ENCODE results near the gene TAF1C. TPM values are rescaled to one million over a fixed set of nuclear protein-coding genes. Genes with fewer than 3 reads are reported as not detected.

TAF1C gene
- total and polyA plus RNA-seq, 2 experiments from 2014 or later: 37.2 to 57.4 TPM

- ATAC-seq: peak; percentile 14
- DNase-seq (ENCODE audit: low spot score): no peak
- peaks cover 20% of the 10 kb centered on the region for H3K36me3 Mint-ChIP-seq (ENCODE audit: low read depth)
These were observed 10.4 kb downstream of the TAF1C start for GRCh38 chr16:84176192-84177053.

More at GRCh38 chr16:84176192-84177053, 10.4 kb downstream of the TAF1C start:
- Histone ChIP-seq H3K4me1 (ENCODE audit: insufficient read depth) (no peaks in the 10 kb centered on the region), H3K4me2 (no peak overlapping the region), H3K79me2 (replicated peaks; ENCODE audit: insufficient read depth) (no peaks in the 10 kb centered on the region), H3K27me3 (ENCODE audit: insufficient read depth) (no peaks in the 10 kb centered on the region), H3F3A (replicated peaks; ENCODE audit: low read depth) (no peaks in the 10 kb centered on the region), H3K27ac (ENCODE audit: low read depth) (no peak overlapping the region; the same call in 1 of the 2 replicates), H3K4me3 (no peak overlapping the region), H4K20me1 (replicated peaks; ENCODE audit: insufficient read depth) (no peaks in the 10 kb centered on the region), H2AFZ (no peak overlapping the region), H3K9me2 (ENCODE audit: insufficient read depth) (no peaks in the 10 kb centered on the region), H3K36me3 (ENCODE audit: insufficient read depth) (no peaks in the 10 kb centered on the region)
- no peak for TF ChIP-seq ZNF331 (CRISPR knock-in tag; IDR thresholded peaks at IDR 0.05; ENCODE audit: low read depth)
- no peak for TF ChIP-seq ZNF114 (CRISPR knock-in tag; IDR thresholded peaks at IDR 0.05)
- no peak for TF ChIP-seq REST (IDR thresholded peaks at IDR 0.05; ENCODE audit: unreplicated experiment)
- no peak for TF ChIP-seq NANOG (IDR thresholded peaks at IDR 0.05; ENCODE audit: borderline replicate concordance)
- no peak for TF ChIP-seq CTCF (conservative IDR thresholded peaks at IDR 0.05; ENCODE audit: low read depth in 2 of 2)
- TF ChIP-seq JUNB (IDR thresholded peaks at IDR 0.05; ENCODE audit: unreplicated experiment): no peak
- no peak for TF ChIP-seq EZH2 (IDR thresholded peaks at IDR 0.05; ENCODE audit: low read depth, unreplicated experiment)
- no peak for TF ChIP-seq EZH2phosphoT487 (IDR thresholded peaks at IDR 0.05; ENCODE audit: unreplicated experiment)
- TF ChIP-seq CREB1 (CRISPR knock-in tag; IDR thresholded peaks at IDR 0.05; ENCODE audit: low read depth): no peak
- TF ChIP-seq POLR2AphosphoS5 (IDR thresholded peaks at IDR 0.05; ENCODE audit: low read depth): no peak
- TF ChIP-seq ETS1 (IDR thresholded peaks at IDR 0.05): no peak
- no peak for TF ChIP-seq ZNF462 (CRISPR knock-in tag; IDR thresholded peaks at IDR 0.05)
- no peak for TF ChIP-seq STAT1 (IDR thresholded peaks at IDR 0.05; ENCODE audit: unreplicated experiment)
- Mint-ChIP-seq H3K4me1 (no peaks in the 10 kb centered on the region), H3K9me3 (no peaks in the 10 kb centered on the region), H3K27ac (no peak overlapping the region), H3K27me3 (ENCODE audit: insufficient read depth, low read depth, poor library complexity) (peaks cover 9% of the 10 kb centered on the region), H3K4me3 (no peak overlapping the region)

All from GM23338 (cell line).